HG03354 (cell line): ENCODE results near the gene RASGRF2.

ENCODE experiments used
- ATAC-seq: cut with Tn5 transposase; IDR thresholded peaks from one replicate; pipeline ENCODE4 v1.9.1; 2021; ENCODE audit warnings: mild to moderate bottlenecking; ENCODE audit not compliant: unreplicated experiment, poor library complexity, severe bottlenecking

RASGRF2 gene

GRCh38 chr5:81065492-81065891, 105.3 kb downstream of the RASGRF2 start:
- ATAC-seq = no peak

GRCh38 chr5:81066102-81066501, 105.9 kb downstream of the RASGRF2 start:
- ATAC-seq = no peak

GRCh38 chr5:81067406-81067805, 107.2 kb downstream of the RASGRF2 start:
- no peak for ATAC-seq

GRCh38 chr5:81068063-81068462, 107.9 kb downstream of the RASGRF2 start:
- no peak for ATAC-seq

- no peak for ATAC-seq
Measured at GRCh38 chr5:81068635-81069034, 108.5 kb downstream of the RASGRF2 start.

GRCh38 chr5:81069990-81070389, 109.8 kb downstream of the RASGRF2 start:
- no peak for ATAC-seq

- no peak for ATAC-seq
Measured at GRCh38 chr5:81070571-81071255, 110.5 kb downstream of the RASGRF2 start.

- ATAC-seq = no peak
Measured at GRCh38 chr5:81075041-81075440, 114.9 kb downstream of the RASGRF2 start.

- ATAC-seq = no peak
Measured at GRCh38 chr5:81077105-81077504, 116.9 kb downstream of the RASGRF2 start.

GRCh38 chr5:81078930-81079329, 118.8 kb downstream of the RASGRF2 start:
- no peak for ATAC-seq

- ATAC-seq = no peak
Measured at GRCh38 chr5:81080809-81081460, 120.8 kb downstream of the RASGRF2 start.

GRCh38 chr5:81081461-81081835, 121.3 kb downstream of the RASGRF2 start:
- no peak for ATAC-seq

GRCh38 chr5:81086881-81087281, 126.7 kb downstream of the RASGRF2 start:
- no peak for ATAC-seq

- no peak for ATAC-seq
Measured at GRCh38 chr5:81091199-81091598, 131.0 kb downstream of the RASGRF2 start.

GRCh38 chr5:81093536-81094196, 133.5 kb downstream of the RASGRF2 start:
- no peak for ATAC-seq

- no peak for ATAC-seq
Measured at GRCh38 chr5:81095835-81096234, 135.7 kb downstream of the RASGRF2 start.

- ATAC-seq = no peak
Measured at GRCh38 chr5:81097713-81098112, 137.6 kb downstream of the RASGRF2 start.

GRCh38 chr5:81105261-81105877, 145.2 kb downstream of the RASGRF2 start:
- ATAC-seq = no peak

GRCh38 chr5:81115261-81115660, 155.1 kb downstream of the RASGRF2 start:
- ATAC-seq = no peak

- ATAC-seq = no peak
Measured at GRCh38 chr5:81117566-81117965, 157.4 kb downstream of the RASGRF2 start.

GRCh38 chr5:81121273-81121672, 161.1 kb downstream of the RASGRF2 start:
- ATAC-seq = no peak
